Stimulated activated CD8-positive, alpha-beta memory T cell treated with anti-CD3 and anti-CD28 coated beads, Interleukin-4, amount 100 ng/mL, for 4 hours (primary cell): ENCODE data around the gene RAB9A.

Experiments used
- DNase-seq, 2 donors: peaks; one replicate each; pipeline ENCODE4 v3.0.0-alpha.2; 2020; ENCODE audit warnings: low read depth in 2 of 2, low spot score in 1 of 2

RAB9A gene

DNA sequence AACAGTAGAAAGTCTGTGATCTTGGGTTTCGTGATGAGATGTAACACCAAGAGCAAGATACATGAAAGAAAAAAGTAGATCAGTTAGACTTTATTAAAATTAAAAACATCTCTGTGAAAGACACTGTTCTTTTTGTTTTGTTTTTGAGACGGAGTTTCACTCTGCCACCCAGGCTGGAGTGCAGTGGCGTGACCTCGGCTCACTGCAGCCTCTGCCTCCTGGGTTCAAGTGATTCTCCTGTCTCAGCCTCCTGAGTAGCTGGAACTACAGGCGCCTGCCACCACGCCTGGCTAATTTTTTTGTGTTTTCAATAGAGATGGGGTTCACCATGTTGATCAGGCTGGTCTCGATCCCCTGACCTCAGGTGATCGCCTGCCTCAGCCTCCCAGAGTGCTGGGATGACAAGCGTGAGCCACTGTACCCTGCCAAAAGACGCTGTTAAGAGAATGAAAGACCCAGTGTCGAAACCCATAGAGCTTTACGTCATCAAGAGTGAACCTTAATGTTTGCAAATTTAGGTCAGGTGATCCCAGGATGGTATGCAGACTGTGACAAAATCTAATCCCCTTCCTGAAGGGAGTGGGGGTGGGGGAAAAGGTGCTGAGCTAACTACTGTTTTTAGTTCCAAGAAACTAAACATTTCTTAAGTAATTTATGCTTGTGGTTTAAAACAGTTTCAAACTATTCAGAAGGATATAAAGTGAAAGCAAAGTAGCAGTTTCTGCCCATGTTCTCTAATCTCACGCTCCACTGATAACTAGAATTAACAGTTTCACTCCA, 53.7 kb downstream of the RAB9A start:
- no peak for DNase-seq

GRCh38 chrX:13747836-13748235, 58.9 kb downstream of the RAB9A start:
- DNase-seq = no peak

GRCh38 chrX:13748486-13748885, 59.6 kb downstream of the RAB9A start:
- DNase-seq = no peak

DNA sequence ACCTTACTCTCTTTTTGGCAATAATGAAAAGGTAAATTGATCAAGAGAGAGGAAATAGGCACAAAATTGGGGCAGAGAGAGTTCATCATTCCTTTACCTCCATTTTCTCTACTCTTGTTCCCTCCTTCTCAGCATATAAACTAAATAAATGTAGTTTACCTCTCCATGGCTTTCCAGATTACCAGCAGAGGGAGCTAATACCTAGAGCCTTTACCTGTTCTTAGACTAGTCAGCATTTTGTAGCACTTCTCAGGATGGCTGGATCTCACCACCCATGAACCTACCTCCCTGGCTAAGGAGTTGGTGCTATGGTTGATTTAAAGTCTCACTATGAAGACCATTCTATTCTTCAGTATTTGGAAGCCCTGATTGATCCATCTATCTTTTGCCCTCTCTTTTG, 61.3 kb downstream of the RAB9A start:
- no peak for DNase-seq

- no peak for DNase-seq
These were observed 61.9 kb downstream of the RAB9A start for GRCh38 chrX:13750812-13751211.

- DNase-seq = no peak
These were observed 63.2 kb downstream of the RAB9A start for GRCh38 chrX:13752141-13752540.

GRCh38 chrX:13752646-13753045, 63.7 kb downstream of the RAB9A start:
- no peak for DNase-seq

GRCh38 chrX:13754765-13755164, 65.8 kb downstream of the RAB9A start:
- DNase-seq = no peak

DNA sequence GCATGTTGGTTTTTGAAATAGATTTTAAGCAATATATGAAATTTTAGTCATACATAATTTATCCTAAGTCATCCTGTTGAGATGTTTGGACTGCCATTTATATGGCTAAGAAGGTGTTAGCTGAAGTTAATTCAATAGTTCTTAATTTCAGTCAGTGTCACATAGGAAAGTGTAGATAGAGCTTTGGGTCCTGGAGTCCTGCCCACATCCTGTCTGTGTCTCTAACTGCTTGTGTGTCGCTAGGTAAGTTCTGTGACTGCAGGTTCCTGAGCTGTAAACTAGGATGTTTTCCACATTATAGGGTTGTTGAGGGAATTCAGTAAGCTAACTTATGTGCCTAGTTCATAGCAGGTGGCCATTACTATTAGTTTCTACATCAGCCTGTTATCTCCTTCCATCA, 66.3 kb downstream of the RAB9A start:
- no peak for DNase-seq

GRCh38 chrX:13756381-13756780, 67.5 kb downstream of the RAB9A start:
- no peak for DNase-seq

- DNase-seq = no peak
These were observed 70.3 kb downstream of the RAB9A start for GRCh38 chrX:13759152-13759718.
